Activated CD4-positive, CD25-positive, alpha-beta regulatory T cell treated with anti-CD3 and anti-CD28 coated beads, Interleukin-2, amount 50 U/mL, for 24 hours (primary cell): ENCODE measurements around the gene JAM2.

Source experiments
- ATAC-seq, 2 donors: fragments of 150-1000 bp; cut with Tn5 transposase; one replicate each; pipeline ENCODE4 v1.10.0; 2021; ENCODE audit warnings: mild to moderate bottlenecking in 1 of 2, moderate library complexity in 1 of 2

JAM2 gene

GRCh38 chr21:25722631-25723030 lies 83.6 kb downstream of the JAM2 start:
- ATAC-seq, result no peak

GRCh38 chr21:25732091-25732760 lies 93.2 kb downstream of the JAM2 start:
- ATAC-seq, result no peak

GRCh38 chr21:25733859-25734653 lies 95.0 kb downstream of the JAM2 start:
- ATAC-seq, result peak in 1 of 2 donors; percentile 3

GRCh38 chr21:25734654-25734903 lies 95.5 kb downstream of the JAM2 start:
- no peak for ATAC-seq

- peak; percentile 96 for ATAC-seq
Measured at GRCh38 chr21:25734904-25735645, 96.0 kb downstream of the JAM2 start, which contains the start of the genes ATP5PF and GABPA. Gene ATP5PF (minus strand): TSS chr21:25734904. CDS start chr21:25729794, 5,110 bp downstream. Gene GABPA (plus strand): TSS chr21:25734972. CDS start chr21:25741599, 6,627 bp downstream.

GRCh38 chr21:25735646-25736597 lies 96.9 kb downstream of the JAM2 start:
- peak; percentile 26 to 42 for ATAC-seq

- ATAC-seq, result no peak
Measured at GRCh38 chr21:25737421-25737820, 98.4 kb downstream of the JAM2 start.

GRCh38 chr21:25742900-25743299 lies 103.8 kb downstream of the JAM2 start:
- no peak for ATAC-seq

- no peak for ATAC-seq
Measured at GRCh38 chr21:25744854-25745253, 105.8 kb downstream of the JAM2 start.

GRCh38 chr21:25750085-25750484 lies 111.0 kb downstream of the JAM2 start:
- no peak for ATAC-seq

GRCh38 chr21:25752416-25752815 lies 113.4 kb downstream of the JAM2 start:
- ATAC-seq, result no peak

- no peak for ATAC-seq
Measured at GRCh38 chr21:25756190-25756932, 117.3 kb downstream of the JAM2 start.

- no peak for ATAC-seq
Measured at GRCh38 chr21:25757531-25757930, 118.5 kb downstream of the JAM2 start.

GRCh38 chr21:25759573-25759972 lies 120.5 kb downstream of the JAM2 start:
- no peak for ATAC-seq

- no peak for ATAC-seq
Measured at GRCh38 chr21:25760061-25760460, 121.0 kb downstream of the JAM2 start.

- ATAC-seq, result no peak
Measured at GRCh38 chr21:25760677-25761076, 121.6 kb downstream of the JAM2 start.

- no peak for ATAC-seq
Measured at GRCh38 chr21:25764065-25764464, 125.0 kb downstream of the JAM2 start.
